Stimulated activated CD8-positive, alpha-beta memory T cell treated with anti-CD3 and anti-CD28 coated beads, Interleukin-2, amount 100 ng/mL, for 48 hours (primary cell): ENCODE results near the gene ANO3.

Experiments
- DNase-seq, 2 donors: peaks; one replicate each; pipeline ENCODE4 v3.0.0-alpha.2; 2020; ENCODE audit warnings: low read depth in 2 of 2

ANO3 gene

DNA sequence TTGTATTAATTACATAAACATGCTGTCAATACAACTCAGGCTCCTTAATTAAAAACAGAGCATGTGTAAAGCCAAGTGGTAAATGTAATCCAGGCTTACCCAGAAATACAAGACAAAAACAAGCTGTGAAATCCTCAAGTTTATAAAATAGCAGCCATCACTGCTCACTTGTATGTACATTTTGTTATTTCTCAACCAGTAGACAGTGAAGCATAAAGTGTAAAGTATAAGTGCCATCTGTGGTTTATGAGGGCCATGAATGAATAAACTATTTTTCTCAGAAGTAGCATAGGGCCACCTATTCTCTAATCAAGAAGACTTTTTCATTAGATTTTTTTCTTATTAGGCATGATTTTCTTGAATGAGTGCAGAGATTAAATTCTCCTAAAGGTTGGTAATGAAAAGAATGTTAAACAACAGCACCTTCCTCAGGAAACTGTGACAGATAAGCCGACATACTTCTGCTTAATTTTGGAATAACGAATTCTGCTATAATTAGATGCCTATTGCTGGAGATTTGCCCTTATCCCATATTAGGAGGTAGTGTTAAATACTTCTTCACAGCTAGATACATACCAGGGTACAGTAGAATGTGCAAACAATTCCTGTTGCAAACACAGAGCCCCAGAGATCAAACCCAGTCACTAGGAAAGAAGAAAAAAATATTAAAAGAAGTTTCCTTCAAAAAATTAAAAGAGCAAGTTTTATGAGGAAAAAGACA lies 377.0 kb downstream of the ANO3 start:
- no peak for DNase-seq

DNA sequence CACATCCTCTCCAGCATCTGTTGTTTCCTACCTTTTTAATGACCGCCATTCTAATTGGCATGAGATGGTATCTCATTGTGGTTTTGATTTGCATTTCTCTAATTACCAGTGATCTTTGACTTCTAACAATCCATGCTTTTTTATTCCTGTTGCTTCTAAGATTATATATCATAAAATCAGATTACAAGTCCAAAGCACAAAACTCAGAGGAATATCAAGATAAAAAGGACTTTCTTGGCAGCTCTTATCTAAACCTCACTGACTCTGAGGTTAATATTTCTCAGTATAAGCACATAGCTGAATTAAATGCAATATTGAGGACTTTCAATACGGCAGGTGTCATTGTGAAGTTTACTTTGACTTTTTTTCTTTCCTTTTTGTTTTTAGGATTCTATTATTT lies 378.6 kb downstream of the ANO3 start:
- DNase-seq = no peak

- DNase-seq = no peak
Observed at GRCh38 chr11:26712497-26712896, 380.6 kb downstream of the ANO3 start.
